HepG2 (cell line): ENCODE results near the gene NRL. TPM values are rescaled to one million over a fixed set of nuclear protein-coding genes. Genes with fewer than 3 reads are reported as not detected.
A peak's percentile ranks its signal among the peaks of the same experiment; 100 is the strongest.

Source experiments
- ESRRA ChIP-seq: sonication (generic); formaldehyde crosslinking; IDR thresholded peaks from 2 replicates; pipeline ENCODE4 v1.5.1; 2020; ENCODE audit warnings: mild to moderate bottlenecking, low read depth, missing genetic modification reagents
- HDAC6 ChIP-seq: fragments of 200-600 bp; sonication (generic); IDR thresholded peaks from 2 replicates; pipeline ENCODE4 v1.7.0; 2017; ENCODE audit warnings: mild to moderate bottlenecking, antibody characterized with exemption, low read length, low read depth
- HOXA5 ChIP-seq: sonication (generic); formaldehyde crosslinking; IDR thresholded peaks from 2 replicates; pipeline ENCODE4 v1.4.0; 2020; ENCODE audit warnings: missing genetic modification reagents
- NR2F6 ChIP-seq, 2 experiments: IDR thresholded peaks; 2 replicates each; pipeline ENCODE4 v1.6.1; 2016; ENCODE audit warnings: antibody characterized with exemption in 1 of 2, mild to moderate bottlenecking in 1 of 2
- POLR2A ChIP-seq, 2 experiments: IDR thresholded peaks; 2 replicates each; pipeline ENCODE4 v1.6.1; 2011; ENCODE audit warnings: low read depth in 2 of 2, low read length in 2 of 2, mild to moderate bottlenecking in 1 of 2, moderate library complexity in 1 of 2; ENCODE audit not compliant: insufficient read depth in 1 of 2
- RARA ChIP-seq: IDR thresholded peaks from 2 replicates; pipeline ENCODE4 v1.6.1; 2016; ENCODE audit warnings: missing genetic modification reagents, missing compliant biosample characterization
- RNF2 ChIP-seq: fragments of 450-650 bp; conservative IDR thresholded peaks from 2 replicates; pipeline ENCODE4 v1.6.1; 2016; ENCODE audit warnings: low read depth
- TP53 ChIP-seq: sonication (generic); formaldehyde crosslinking; conservative IDR thresholded peaks from 2 replicates; pipeline ENCODE4 v1.4.0; 2020; ENCODE audit warnings: missing genetic modification reagents
- ZBTB20 ChIP-seq: sonication (generic); formaldehyde crosslinking; IDR thresholded peaks from 2 replicates; pipeline ENCODE4 v1.8.1; 2023; ENCODE audit warnings: missing genetic modification reagents, low read depth, mild to moderate bottlenecking, borderline replicate concordance
- ZC3H4 ChIP-seq: sonication (generic); formaldehyde crosslinking; IDR thresholded peaks from 2 replicates; pipeline ENCODE4 v1.4.0; 2020; ENCODE audit warnings: missing genetic modification reagents, borderline replicate concordance
- ZNF230 ChIP-seq: sonication (generic); formaldehyde crosslinking; IDR thresholded peaks from 2 replicates; pipeline ENCODE4 v1.4.0; 2020; ENCODE audit warnings: mild to moderate bottlenecking, missing genetic modification reagents
- ZNF562 ChIP-seq: sonication (generic); formaldehyde crosslinking; IDR thresholded peaks from 2 replicates; pipeline ENCODE4 v1.8.0; 2022; ENCODE audit warnings: missing genetic modification reagents, borderline replicate concordance
- ZNF790 ChIP-seq: sonication (generic); formaldehyde crosslinking; IDR thresholded peaks from 2 replicates; pipeline ENCODE4 v1.8.0; 2022; ENCODE audit warnings: missing genetic modification reagents, mild to moderate bottlenecking, borderline replicate concordance
- polyA plus RNA-seq, 8 experiments: library from polyadenylated mRNA; depleted of rRNA in 3 of 8; stranded (reverse) in 7 of 8; unstranded in 1 of 8; fragments of >200 nt; fragmentation: Illumina TruSeq in 4 of 8; extraction: Trizol in 4 of 8; gene quantifications; 2 replicates each; pipeline versions ENCODE4 v1.2.1 to v1.2.3, GENCODE V29; 2011 to 2016; ENCODE audit warnings: low read depth in 4 of 8, missing spikeins in 1 of 8, mixed read lengths in 1 of 8; ENCODE audit not compliant: insufficient read depth in 1 of 8
- total RNA-seq, 5 experiments: library from RNA; depleted of rRNA; stranded (reverse); fragments of >200 nt; fragmentation: Illumina TruSeq; extraction: Trizol; gene quantifications; 2 replicates each; pipeline ENCODE4 v1.2.3, GENCODE V29; 2016; ENCODE audit warnings: low read depth in 1 of 5
- TF ChIP-seq, protein P1 (sequence below): sonication (generic); formaldehyde crosslinking; IDR thresholded peaks from 2 replicates; pipeline ENCODE4 v1.8.1; 2022; ENCODE audit warnings: mild to moderate bottlenecking, missing genetic modification reagents
- TF ChIP-seq, protein P2 (sequence below): sonication (generic); formaldehyde crosslinking; IDR thresholded peaks from 2 replicates; pipeline ENCODE4 v1.9.0; 2021; ENCODE audit warnings: missing genetic modification reagents, mild to moderate bottlenecking, borderline replicate concordance
- TF ChIP-seq, protein P3 (sequence below): sonication (generic); formaldehyde crosslinking; IDR thresholded peaks from 2 replicates; pipeline ENCODE4 v1.5.0; 2020; ENCODE audit warnings: mild to moderate bottlenecking, missing genetic modification reagents, moderate library complexity
- TF ChIP-seq, protein P4 (sequence below): IDR thresholded peaks from 2 replicates; pipeline ENCODE4 v1.4.0; 2020; ENCODE audit warnings: mild to moderate bottlenecking, missing genetic modification reagents

The NRL gene
- total and polyA plus RNA-seq, 2 of the 13 experiments (the other 11 are each of a cell fraction or from before 2014, with no cell fraction given): 2.5 to 4.7 TPM

DNA sequence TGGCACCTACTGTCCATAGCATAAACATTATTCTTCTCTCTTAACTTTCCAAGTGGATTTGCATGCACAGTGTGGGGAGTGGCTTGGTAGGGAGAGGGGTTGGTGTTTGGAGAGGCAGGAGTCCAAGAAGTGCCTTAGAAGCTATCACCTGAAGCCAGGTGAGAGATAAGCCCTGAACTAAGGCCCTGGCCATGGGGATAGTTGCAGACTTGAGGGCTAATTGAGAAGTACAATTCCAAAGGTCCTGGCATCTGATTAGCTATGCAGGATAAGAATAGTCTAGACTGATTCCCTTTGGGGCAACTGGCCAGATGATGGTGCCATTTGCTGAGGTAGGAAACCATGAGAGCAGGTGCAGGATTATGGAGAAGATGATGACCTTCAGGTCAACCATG lies 22.6 kb downstream of the NRL start (continued):
- TF ChIP-seq ZNF230 (0 out of 2 replicates have a peak, but pooled peaks have one; percentile 18), NR2F6 (IDR thresholded peaks at IDR 0.05) (peak; percentile 30; the same call in 1 of the 2 replicates), NR2F6 (CRISPR knock-in tag; IDR thresholded peaks at IDR 0.05) (no peak), TP53 (CRISPR knock-in tag) (no peak), ZNF790 (CRISPR knock-in tag) (no peak), HOXA5 (CRISPR knock-in tag) (no peak), RARA (CRISPR knock-in tag) (no peak; the same call in 1 of the 2 replicates), HDAC6 (no peak), POLR2A (IDR thresholded peaks at IDR 0.05; ENCODE audit: insufficient read depth in 1 of 2, low read depth in 2 of 2, low read length in 2 of 2) (0 out of 4 replicates have a peak, but pooled peaks of 1 of the 2 experiments have one; percentile 4), ZNF562 (CRISPR knock-in tag) (no peak), ESRRA (no peak), RNF2 (no peak), ZC3H4 (CRISPR knock-in tag) (peak; percentile 40; the same call in 1 of the 2 replicates), ZBTB20 (no peak)
- TF ChIP-seq, protein P1, sequence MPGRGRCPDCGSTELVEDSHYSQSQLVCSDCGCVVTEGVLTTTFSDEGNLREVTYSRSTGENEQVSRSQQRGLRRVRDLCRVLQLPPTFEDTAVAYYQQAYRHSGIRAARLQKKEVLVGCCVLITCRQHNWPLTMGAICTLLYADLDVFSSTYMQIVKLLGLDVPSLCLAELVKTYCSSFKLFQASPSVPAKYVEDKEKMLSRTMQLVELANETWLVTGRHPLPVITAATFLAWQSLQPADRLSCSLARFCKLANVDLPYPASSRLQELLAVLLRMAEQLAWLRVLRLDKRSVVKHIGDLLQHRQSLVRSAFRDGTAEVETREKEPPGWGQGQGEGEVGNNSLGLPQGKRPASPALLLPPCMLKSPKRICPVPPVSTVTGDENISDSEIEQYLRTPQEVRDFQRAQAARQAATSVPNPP (CRISPR knock-in tag): peak; percentile 12; the same call in 1 of the 2 replicates
- TF ChIP-seq, protein P2, sequence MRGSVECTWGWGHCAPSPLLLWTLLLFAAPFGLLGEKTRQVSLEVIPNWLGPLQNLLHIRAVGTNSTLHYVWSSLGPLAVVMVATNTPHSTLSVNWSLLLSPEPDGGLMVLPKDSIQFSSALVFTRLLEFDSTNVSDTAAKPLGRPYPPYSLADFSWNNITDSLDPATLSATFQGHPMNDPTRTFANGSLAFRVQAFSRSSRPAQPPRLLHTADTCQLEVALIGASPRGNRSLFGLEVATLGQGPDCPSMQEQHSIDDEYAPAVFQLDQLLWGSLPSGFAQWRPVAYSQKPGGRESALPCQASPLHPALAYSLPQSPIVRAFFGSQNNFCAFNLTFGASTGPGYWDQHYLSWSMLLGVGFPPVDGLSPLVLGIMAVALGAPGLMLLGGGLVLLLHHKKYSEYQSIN (CRISPR knock-in tag): no peak
- TF ChIP-seq, protein P3, sequence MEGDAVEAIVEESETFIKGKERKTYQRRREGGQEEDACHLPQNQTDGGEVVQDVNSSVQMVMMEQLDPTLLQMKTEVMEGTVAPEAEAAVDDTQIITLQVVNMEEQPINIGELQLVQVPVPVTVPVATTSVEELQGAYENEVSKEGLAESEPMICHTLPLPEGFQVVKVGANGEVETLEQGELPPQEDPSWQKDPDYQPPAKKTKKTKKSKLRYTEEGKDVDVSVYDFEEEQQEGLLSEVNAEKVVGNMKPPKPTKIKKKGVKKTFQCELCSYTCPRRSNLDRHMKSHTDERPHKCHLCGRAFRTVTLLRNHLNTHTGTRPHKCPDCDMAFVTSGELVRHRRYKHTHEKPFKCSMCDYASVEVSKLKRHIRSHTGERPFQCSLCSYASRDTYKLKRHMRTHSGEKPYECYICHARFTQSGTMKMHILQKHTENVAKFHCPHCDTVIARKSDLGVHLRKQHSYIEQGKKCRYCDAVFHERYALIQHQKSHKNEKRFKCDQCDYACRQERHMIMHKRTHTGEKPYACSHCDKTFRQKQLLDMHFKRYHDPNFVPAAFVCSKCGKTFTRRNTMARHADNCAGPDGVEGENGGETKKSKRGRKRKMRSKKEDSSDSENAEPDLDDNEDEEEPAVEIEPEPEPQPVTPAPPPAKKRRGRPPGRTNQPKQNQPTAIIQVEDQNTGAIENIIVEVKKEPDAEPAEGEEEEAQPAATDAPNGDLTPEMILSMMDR (CRISPR knock-in tag): peak; percentile 40
- TF ChIP-seq, protein P4, sequence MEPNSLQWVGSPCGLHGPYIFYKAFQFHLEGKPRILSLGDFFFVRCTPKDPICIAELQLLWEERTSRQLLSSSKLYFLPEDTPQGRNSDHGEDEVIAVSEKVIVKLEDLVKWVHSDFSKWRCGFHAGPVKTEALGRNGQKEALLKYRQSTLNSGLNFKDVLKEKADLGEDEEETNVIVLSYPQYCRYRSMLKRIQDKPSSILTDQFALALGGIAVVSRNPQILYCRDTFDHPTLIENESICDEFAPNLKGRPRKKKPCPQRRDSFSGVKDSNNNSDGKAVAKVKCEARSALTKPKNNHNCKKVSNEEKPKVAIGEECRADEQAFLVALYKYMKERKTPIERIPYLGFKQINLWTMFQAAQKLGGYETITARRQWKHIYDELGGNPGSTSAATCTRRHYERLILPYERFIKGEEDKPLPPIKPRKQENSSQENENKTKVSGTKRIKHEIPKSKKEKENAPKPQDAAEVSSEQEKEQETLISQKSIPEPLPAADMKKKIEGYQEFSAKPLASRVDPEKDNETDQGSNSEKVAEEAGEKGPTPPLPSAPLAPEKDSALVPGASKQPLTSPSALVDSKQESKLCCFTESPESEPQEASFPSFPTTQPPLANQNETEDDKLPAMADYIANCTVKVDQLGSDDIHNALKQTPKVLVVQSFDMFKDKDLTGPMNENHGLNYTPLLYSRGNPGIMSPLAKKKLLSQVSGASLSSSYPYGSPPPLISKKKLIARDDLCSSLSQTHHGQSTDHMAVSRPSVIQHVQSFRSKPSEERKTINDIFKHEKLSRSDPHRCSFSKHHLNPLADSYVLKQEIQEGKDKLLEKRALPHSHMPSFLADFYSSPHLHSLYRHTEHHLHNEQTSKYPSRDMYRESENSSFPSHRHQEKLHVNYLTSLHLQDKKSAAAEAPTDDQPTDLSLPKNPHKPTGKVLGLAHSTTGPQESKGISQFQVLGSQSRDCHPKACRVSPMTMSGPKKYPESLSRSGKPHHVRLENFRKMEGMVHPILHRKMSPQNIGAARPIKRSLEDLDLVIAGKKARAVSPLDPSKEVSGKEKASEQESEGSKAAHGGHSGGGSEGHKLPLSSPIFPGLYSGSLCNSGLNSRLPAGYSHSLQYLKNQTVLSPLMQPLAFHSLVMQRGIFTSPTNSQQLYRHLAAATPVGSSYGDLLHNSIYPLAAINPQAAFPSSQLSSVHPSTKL (CRISPR knock-in tag): no peak
